ENCODE data around the gene EEFSEC. TPM values are rescaled to one million over a fixed set of nuclear protein-coding genes. Genes with fewer than 3 reads are reported as not detected.

Gene EEFSEC
- total RNA-seq, 6 donors from 2014 or later, result 14.9 to 38.8 (median 17.9) TPM

DNA sequence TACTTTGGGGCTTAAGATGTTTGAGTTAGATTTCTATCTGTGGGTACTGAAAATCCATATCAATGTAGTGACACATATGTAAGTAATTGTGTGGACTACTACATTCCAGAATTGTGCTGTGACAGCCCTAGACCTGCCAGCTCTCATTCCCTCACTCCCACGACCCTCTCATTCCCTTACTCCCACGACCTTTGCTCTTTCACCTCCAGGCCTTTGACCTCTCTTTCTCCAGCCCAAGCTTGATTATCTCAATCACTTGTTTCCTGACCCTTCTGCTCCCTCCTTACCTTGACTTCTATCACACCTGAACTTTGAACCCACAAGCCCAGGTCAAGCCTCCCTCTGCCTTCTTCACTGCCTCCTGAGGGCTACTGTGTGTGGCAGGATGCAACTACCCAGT, 26.0 kb upstream of the EEFSEC start:
- H3K4me3 ChIP-seq, result no peak overlapping the region
- no peak overlapping the region for H3K27ac ChIP-seq
- no peak for TF ChIP-seq POLR2A (IDR thresholded peaks at IDR 0.05)
- no peak for TF ChIP-seq POLR2AphosphoS5 (IDR thresholded peaks at IDR 0.05)
- TF ChIP-seq EP300 (IDR thresholded peaks at IDR 0.05), result no peak
- TF ChIP-seq, protein P1, sequence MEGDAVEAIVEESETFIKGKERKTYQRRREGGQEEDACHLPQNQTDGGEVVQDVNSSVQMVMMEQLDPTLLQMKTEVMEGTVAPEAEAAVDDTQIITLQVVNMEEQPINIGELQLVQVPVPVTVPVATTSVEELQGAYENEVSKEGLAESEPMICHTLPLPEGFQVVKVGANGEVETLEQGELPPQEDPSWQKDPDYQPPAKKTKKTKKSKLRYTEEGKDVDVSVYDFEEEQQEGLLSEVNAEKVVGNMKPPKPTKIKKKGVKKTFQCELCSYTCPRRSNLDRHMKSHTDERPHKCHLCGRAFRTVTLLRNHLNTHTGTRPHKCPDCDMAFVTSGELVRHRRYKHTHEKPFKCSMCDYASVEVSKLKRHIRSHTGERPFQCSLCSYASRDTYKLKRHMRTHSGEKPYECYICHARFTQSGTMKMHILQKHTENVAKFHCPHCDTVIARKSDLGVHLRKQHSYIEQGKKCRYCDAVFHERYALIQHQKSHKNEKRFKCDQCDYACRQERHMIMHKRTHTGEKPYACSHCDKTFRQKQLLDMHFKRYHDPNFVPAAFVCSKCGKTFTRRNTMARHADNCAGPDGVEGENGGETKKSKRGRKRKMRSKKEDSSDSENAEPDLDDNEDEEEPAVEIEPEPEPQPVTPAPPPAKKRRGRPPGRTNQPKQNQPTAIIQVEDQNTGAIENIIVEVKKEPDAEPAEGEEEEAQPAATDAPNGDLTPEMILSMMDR (IDR thresholded peaks at IDR 0.05), result no peak
- no peak for ATAC-seq (ENCODE audit: low FRiP score in 2 of 2)
- H3K4me1 ChIP-seq, result peaks cover 4 to 14% (median 11%) of the 10 kb centered on the region in 4 donors
- DNase-seq, result no peak
- no peaks in the 10 kb centered on the region for H3K36me3 ChIP-seq
- 57 to 69% methylated on average over 2 of the region's 2 CpGs for WGBS, 2 donors
- no peaks in the 10 kb centered on the region for H3K9me3 ChIP-seq
- no peaks in the 10 kb centered on the region for H3K27me3 ChIP-seq

DNA sequence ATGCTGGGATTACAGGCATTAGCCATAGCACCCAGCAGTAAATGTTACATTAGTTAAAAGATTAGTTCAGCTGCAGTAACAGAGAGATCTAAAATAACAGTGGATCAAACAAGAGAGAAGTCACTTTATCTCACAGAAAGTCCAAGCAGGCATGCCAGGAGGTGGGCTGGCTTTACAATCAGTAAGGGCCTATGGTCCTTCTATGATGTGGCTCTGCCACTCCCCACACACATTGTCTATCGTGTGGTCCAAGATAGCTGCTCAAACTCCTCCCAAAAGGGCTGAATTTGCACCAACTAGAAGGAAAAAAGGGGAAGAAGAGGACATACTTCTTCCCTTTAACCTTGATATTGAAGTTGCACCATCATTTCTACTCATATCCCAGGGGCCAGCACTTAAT, 25.0 kb upstream of the EEFSEC start:
- DNase-seq (no peak), ATAC-seq (ENCODE audit: low FRiP score in 2 of 2) (no peak)
- no peak overlapping the region for H3K27ac ChIP-seq
- WGBS, 2 donors, result 40 to 53% methylated on average over 1 of the region's 1 CpG
- H3K27me3 ChIP-seq, result no peaks in the 10 kb centered on the region
- H3K36me3 ChIP-seq, result no peaks in the 10 kb centered on the region
- no peaks in the 10 kb centered on the region for H3K9me3 ChIP-seq
- TF ChIP-seq EP300 (IDR thresholded peaks at IDR 0.05), result no peak
- H3K4me3 ChIP-seq, result no peak overlapping the region
- peaks cover 0 to 5% (median under 1%) of the 10 kb centered on the region in 4 donors for H3K4me1 ChIP-seq

DNA sequence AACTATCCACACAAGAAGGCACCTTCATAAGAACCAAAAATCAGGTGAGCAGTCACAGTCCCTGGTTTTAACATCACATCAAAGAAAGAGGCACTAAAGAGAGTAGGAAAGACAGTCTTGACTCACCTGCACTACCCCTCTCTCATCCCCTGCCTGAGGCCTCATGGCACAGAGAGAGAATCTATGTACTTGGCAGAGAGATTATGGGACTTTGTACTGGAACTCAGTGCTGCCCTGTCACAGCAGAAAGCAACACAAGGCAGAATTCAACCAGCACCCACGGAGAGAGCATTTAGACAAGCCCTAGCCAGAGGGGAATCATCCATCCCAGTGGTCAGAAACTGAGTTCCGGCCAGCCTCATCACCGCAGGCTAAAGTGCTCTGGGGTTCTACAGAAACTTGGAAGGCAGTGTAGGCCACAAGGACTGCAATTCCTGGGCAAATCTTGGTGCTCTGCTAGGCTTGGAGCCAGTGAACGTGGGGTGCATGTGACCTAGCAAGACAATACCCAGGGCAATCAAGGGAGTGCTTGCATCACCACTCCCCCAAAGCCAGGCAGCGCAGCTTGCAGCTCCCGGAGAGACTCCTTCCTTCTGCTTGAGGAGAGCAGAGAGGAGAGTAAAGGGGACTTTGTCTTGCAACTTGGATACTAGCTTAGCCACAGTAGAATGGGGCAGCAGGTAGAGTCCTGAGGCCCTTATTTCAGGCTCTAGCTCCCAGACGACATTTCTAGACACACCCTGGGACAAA, 21.2 kb upstream of the EEFSEC start:
- Histone ChIP-seq H3K4me3 (no peak overlapping the region), H3K4me1 (no peaks in the 10 kb centered on the region), H3K9me3 (no peaks in the 10 kb centered on the region), H3K27ac (no peak overlapping the region), H3K36me3 (no peaks in the 10 kb centered on the region), H3K27me3 (no peaks in the 10 kb centered on the region)
- WGBS, 2 donors, result 88% methylated on average over 1 to 7 of the region's 7 CpGs
- ATAC-seq (ENCODE audit: low FRiP score in 2 of 2) (no peak), DNase-seq (no peak)
- TF ChIP-seq POLR2AphosphoS5 (IDR thresholded peaks at IDR 0.05) (no peak), EP300 (IDR thresholded peaks at IDR 0.05) (no peak), POLR2A (IDR thresholded peaks at IDR 0.05) (no peak)
- TF ChIP-seq, protein P1 (IDR thresholded peaks at IDR 0.05), result no peak

DNA sequence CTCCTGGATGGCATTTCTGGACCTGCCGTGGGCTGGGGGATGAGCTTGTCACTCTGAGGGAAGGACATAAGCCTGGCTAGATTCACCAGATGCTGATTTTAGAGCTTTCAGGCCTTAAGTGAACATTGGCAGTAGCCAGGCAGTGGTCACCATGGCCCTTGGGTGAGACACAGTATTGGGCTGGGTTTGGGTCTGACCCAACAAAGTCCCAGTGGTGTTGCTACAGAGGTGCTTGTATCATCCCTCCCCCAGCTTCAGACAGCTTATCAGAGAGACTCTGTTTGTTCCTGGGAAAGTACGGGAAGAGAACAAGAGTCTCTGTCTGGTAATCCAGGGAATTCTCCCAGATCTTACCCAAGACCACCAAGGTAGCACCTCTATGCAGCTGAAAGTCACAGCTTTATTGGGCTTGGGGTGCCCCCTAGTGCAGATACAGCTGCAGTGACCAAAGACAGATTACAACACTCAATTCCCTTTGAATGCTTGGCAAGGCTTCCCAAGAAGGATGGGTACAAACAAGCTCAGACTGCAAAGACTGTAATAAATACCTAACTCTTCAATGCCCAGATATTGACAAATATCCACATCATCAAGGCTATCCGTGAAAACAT, 19.9 kb upstream of the EEFSEC start:
- Histone ChIP-seq H3K4me3 (no peak overlapping the region), H3K9me3 (no peaks in the 10 kb centered on the region), H3K27me3 (no peaks in the 10 kb centered on the region), H3K4me1 (no peaks in the 10 kb centered on the region), H3K27ac (no peak overlapping the region), H3K36me3 (no peaks in the 10 kb centered on the region)
- DNase-seq, result no peak
- peak; percentile 51 to 57 for ATAC-seq (ENCODE audit: low FRiP score in 2 of 2)
- TF ChIP-seq, protein P1 (IDR thresholded peaks at IDR 0.05), result peak; percentile 41 to 77 (median 52)
- TF ChIP-seq POLR2A (IDR thresholded peaks at IDR 0.05), result no peak
- no peak for TF ChIP-seq EP300 (IDR thresholded peaks at IDR 0.05)
- no peak for TF ChIP-seq POLR2AphosphoS5 (IDR thresholded peaks at IDR 0.05)
- 64 to 68% methylated on average over 3 of the region's 3 CpGs for WGBS, 2 donors

DNA sequence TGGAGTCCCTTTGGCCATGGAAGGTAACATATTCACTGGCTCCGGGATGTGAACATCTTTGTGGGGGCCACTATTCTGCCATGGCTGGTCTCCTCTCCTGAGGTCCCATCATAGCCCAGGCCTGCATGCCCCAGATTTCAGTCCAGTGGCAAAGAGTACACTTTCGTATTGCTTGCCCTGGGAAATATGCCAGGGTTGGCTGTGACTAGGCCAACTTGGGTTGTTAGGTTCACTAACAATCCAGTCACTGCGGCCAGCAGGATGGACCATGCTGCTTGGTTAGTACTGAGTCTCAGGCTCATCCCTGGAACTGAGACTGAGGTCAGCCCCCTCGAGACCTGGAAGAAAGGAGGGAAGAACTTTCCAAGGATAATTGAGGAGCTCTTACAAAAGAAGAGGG, 9.8 kb upstream of the EEFSEC start:
- Histone ChIP-seq H3K9me3 (no peaks in the 10 kb centered on the region), H3K4me3 (no peak overlapping the region), H3K27ac (no peak overlapping the region), H3K27me3 (no peaks in the 10 kb centered on the region), H3K4me1 (no peaks in the 10 kb centered on the region), H3K36me3 (no peaks in the 10 kb centered on the region)
- no peak for ATAC-seq (ENCODE audit: low FRiP score in 2 of 2)
- no peak for TF ChIP-seq POLR2A (IDR thresholded peaks at IDR 0.05)
- TF ChIP-seq POLR2AphosphoS5 (IDR thresholded peaks at IDR 0.05), result no peak
- TF ChIP-seq, protein P1 (IDR thresholded peaks at IDR 0.05), result no peak
- no peak for TF ChIP-seq EP300 (IDR thresholded peaks at IDR 0.05)
- 74 to 92% methylated on average over 4 of the region's 4 CpGs for WGBS, 2 donors
- DNase-seq, result no peak
